Gastrocnemius medialis (tissue), 4 donors: ENCODE data around the gene PCSK6. TPM values are rescaled to one million over a fixed set of nuclear protein-coding genes. Genes with fewer than 3 reads are reported as not detected.

Source experiments
- ATAC-seq, 2 donors: fragments of 150-250 bp; one replicate each; pipeline ENCODE4 v1.9.1; 2016
- DNase-seq, 2 donors: peaks; one replicate each; pipeline ENCODE4 v3.0.0-alpha.2; 2019
- H3K27ac ChIP-seq, 4 donors: fragments of 200-600 bp; sonication (generic); 1 replicate in 1 of 4; 2 replicates in 3 of 4; pipeline ENCODE4 v1.5.1; 2016 to 2018; ENCODE audit warnings: mild to moderate bottlenecking in 2 of 4, moderate library complexity in 1 of 4
- H3K27me3 ChIP-seq, 3 donors: fragments of 200-600 bp; sonication (generic) in 2 of 3; 1 replicate in 1 of 3; 2 replicates in 2 of 3; pipeline versions ENCODE4 v1.5.1 to v1.6.0; 2016 to 2019; ENCODE audit warnings: mild to moderate bottlenecking in 1 of 3, moderate library complexity in 1 of 3
- H3K36me3 ChIP-seq, 2 donors: fragments of 200-600 bp; sonication (generic) in 1 of 2; one replicate each; pipeline ENCODE4 v1.5.1; 2017 to 2018
- H3K4me1 ChIP-seq, 2 donors: fragments of 200-600 bp; sonication (generic) in 1 of 2; one replicate each; pipeline ENCODE4 v1.5.1; 2016 to 2017; ENCODE audit warnings: mild to moderate bottlenecking in 2 of 2
- H3K4me3 ChIP-seq, 4 donors: fragments of 200-600 bp; sonication (generic) in 3 of 4; 1 replicate in 1 of 4; 2 replicates in 3 of 4; pipeline ENCODE4 v1.5.1; 2016 to 2019; ENCODE audit warnings: mild to moderate bottlenecking in 2 of 4
- H3K9me3 ChIP-seq, 3 donors: fragments of 200-600 bp; sonication (generic) in 2 of 3; 1 replicate in 1 of 3; 2 replicates in 2 of 3; pipeline ENCODE4 v1.5.1; 2016 to 2019
- CTCF ChIP-seq, 5 experiments: fragments of 450-650 bp in 3 of 5; fragments of 200-600 bp in 2 of 5; sonication (generic) in 2 of 5; IDR thresholded peaks in 4 of 5; conservative IDR thresholded peaks in 1 of 5; 1 replicate in 4 of 5; 2 replicates in 1 of 5; pipeline ENCODE4 v1.5.1; 2016 to 2019; ENCODE audit warnings: antibody characterized with exemption in 5 of 5, mild to moderate bottlenecking in 3 of 5, moderate library complexity in 3 of 5
- POLR2A ChIP-seq, 2 donors: fragments of 450-650 bp; IDR thresholded peaks; one replicate each; pipeline ENCODE4 v1.6.1; 2017; ENCODE audit warnings: antibody characterized with exemption in 2 of 2, mild to moderate bottlenecking in 2 of 2, moderate library complexity in 2 of 2
- in situ Hi-C, 4 donors: fragments of 200-750 bp; cut with MboI; loops; one replicate each; pipeline versions ENCODE4 v1.15.0 to v1.8.0; 2017; ENCODE audit warnings: low sequenced_read_pairs in 4 of 4
- intact Hi-C: fragments of 100-400 bp; cut with DNase I; formaldehyde crosslinking; loops from one replicate; pipeline ENCODE4 v1.15.1; 2023; ENCODE audit warnings: low total_unique reads
- total RNA-seq, 4 donors: library from RNA; depleted of rRNA; stranded (reverse); fragments of >200 nt; gene quantifications; one replicate each; pipeline versions ENCODE4 v1.1.0 to v1.2.3, GENCODE V29; 2016

The PCSK6 gene
- total RNA-seq, 4 donors from 2014 or later: 12.8 to 46.0 (median 23.6) TPM

DNA sequence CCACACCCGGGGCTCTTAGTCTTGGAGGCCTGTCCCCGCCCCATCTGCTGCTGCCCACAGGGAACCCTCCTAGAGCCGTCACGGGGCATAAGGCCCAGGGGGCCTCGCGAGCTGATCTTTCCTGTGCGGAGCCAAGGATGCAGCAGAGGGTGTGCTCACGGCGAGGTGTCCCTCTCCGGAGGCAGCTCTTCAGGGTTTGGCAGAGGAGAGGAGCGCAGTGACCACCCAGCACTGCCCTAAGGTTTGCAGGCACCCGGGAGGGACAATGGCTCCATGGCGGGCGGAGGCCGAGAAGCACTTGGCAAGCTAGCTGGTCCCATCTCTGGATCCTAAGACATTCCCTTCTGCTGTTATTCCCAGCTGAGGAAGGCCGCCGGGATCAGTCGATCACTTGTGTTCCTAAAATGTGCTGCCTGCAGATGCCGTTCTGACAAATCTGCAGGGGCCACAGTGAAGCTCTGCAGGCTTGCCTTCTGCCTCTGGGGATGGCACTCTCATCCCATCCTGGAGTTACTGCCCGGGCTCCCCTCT, 47.4 kb upstream of the PCSK6 start:
- H3K27ac ChIP-seq: no peak overlapping the region
- no peaks in the 10 kb centered on the region for H3K4me1 ChIP-seq
- DNase-seq: no peak
- no peak for ATAC-seq
- intact Hi-C loops: no loop called here
- no peak for TF ChIP-seq POLR2A (IDR thresholded peaks at IDR 0.05)
- TF ChIP-seq CTCF (IDR thresholded peaks at IDR 0.05 in 4 of 5, conservative IDR thresholded peaks at IDR 0.05 in 1 of 5): no peak
- H3K36me3 ChIP-seq: no peaks in the 10 kb centered on the region
- in situ Hi-C loops: no loop called here
- H3K27me3 ChIP-seq: no peaks in the 10 kb centered on the region
- no peaks in the 10 kb centered on the region for H3K9me3 ChIP-seq
- H3K4me3 ChIP-seq: no peak overlapping the region

- H3K9me3 ChIP-seq: no peaks in the 10 kb centered on the region
- no peak for DNase-seq
- H3K4me1 ChIP-seq: no peaks in the 10 kb centered on the region
- H3K36me3 ChIP-seq: no peaks in the 10 kb centered on the region
- no peaks in the 10 kb centered on the region for H3K27me3 ChIP-seq
- no peak overlapping the region for H3K27ac ChIP-seq
- no peak for ATAC-seq
- in situ Hi-C loops (no loop called here), intact Hi-C loops (no loop called here)
- TF ChIP-seq CTCF (IDR thresholded peaks at IDR 0.05 in 4 of 5, conservative IDR thresholded peaks at IDR 0.05 in 1 of 5): no peak
- no peak for TF ChIP-seq POLR2A (IDR thresholded peaks at IDR 0.05)
- no peak overlapping the region for H3K4me3 ChIP-seq
These were observed 46.8 kb upstream of the PCSK6 start for GRCh38 chr15:101536166-101536874.

- Histone ChIP-seq H3K9me3 (no peaks in the 10 kb centered on the region), H3K4me3 (no peak overlapping the region), H3K36me3 (no peaks in the 10 kb centered on the region), H3K4me1 (no peaks in the 10 kb centered on the region), H3K27me3 (no peaks in the 10 kb centered on the region), H3K27ac (no peak overlapping the region)
- DNase-seq: no peak
- TF ChIP-seq POLR2A (IDR thresholded peaks at IDR 0.05) (no peak), CTCF (IDR thresholded peaks at IDR 0.05 in 4 of 5, conservative IDR thresholded peaks at IDR 0.05 in 1 of 5) (no peak)
- in situ Hi-C loops (no loop called here), intact Hi-C loops (no loop called here)
- no peak for ATAC-seq
These were observed 45.8 kb upstream of the PCSK6 start for GRCh38 chr15:101535170-101535902.

- Histone ChIP-seq H3K9me3 (no peaks in the 10 kb centered on the region), H3K27me3 (no peaks in the 10 kb centered on the region), H3K4me3 (no peak overlapping the region), H3K36me3 (no peaks in the 10 kb centered on the region), H3K4me1 (no peaks in the 10 kb centered on the region), H3K27ac (no peak overlapping the region)
- TF ChIP-seq POLR2A (IDR thresholded peaks at IDR 0.05) (no peak), CTCF (IDR thresholded peaks at IDR 0.05 in 4 of 5, conservative IDR thresholded peaks at IDR 0.05 in 1 of 5) (no peak)
- no peak for ATAC-seq
- in situ Hi-C loops (no loop called here), intact Hi-C loops (no loop called here)
- no peak for DNase-seq
These were observed 45.0 kb upstream of the PCSK6 start for GRCh38 chr15:101534376-101534970.
